ENCODE data around the gene MAP4K5. TPM values are rescaled to one million over a fixed set of nuclear protein-coding genes. Genes with fewer than 3 reads are reported as not detected.

MAP4K5 gene
- total and polyA plus RNA-seq, 2 of the 13 experiments (the other 11 are each of a cell fraction or from before 2014, with no cell fraction given), result 12.7 to 23.9 TPM

DNA sequence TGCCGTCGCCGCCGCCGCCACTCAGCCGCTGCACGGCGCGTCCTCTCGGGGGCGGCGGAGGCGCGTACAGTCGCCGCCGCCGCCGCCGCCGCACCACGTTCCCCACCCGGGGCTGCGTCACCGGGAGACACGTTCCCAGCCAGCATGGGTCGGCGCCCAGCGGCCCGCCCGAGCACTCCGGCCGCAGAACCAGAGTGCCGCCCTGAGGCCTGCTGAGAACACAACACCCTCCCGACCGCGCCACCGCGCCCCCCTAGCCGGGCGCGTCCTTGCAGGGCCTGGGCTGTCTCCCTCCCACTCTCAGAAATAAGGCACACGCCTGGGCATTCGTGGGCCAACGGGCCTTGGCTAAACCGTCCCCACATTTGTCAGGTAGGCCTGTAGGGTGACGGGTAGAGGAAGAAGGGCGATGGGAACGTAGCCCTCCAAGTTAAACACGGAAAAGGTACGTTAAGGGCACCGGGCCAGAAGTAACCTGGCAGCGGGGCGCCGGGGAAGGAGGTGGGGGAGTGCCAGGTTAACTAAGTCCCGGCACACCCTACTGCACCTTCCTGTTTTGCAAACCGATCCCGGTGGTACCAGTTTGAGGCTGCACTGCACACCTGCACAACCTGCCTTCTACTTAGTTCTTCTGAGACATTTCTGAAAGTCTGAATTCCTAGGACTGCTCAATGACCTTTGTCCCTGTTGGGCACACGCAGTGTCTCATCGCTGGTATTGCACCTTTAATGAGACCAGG is at the start of gene MAP4K5 (continued):
- TF ChIP-seq, protein P1, sequence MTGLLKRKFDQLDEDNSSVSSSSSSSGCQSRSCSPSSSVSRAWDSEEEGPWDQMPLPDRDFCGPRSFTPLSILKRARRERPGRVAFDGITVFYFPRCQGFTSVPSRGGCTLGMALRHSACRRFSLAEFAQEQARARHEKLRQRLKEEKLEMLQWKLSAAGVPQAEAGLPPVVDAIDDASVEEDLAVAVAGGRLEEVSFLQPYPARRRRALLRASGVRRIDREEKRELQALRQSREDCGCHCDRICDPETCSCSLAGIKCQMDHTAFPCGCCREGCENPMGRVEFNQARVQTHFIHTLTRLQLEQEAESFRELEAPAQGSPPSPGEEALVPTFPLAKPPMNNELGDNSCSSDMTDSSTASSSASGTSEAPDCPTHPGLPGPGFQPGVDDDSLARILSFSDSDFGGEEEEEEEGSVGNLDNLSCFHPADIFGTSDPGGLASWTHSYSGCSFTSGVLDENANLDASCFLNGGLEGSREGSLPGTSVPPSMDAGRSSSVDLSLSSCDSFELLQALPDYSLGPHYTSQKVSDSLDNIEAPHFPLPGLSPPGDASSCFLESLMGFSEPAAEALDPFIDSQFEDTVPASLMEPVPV (CRISPR knock-in tag; IDR thresholded peaks at IDR 0.05), result no peak; the same call in 1 of the 2 replicates
- TF ChIP-seq FOXK1 (CRISPR knock-in tag; IDR thresholded peaks at IDR 0.05; ENCODE audit: borderline replicate concordance, low read depth) (peak; percentile 77; the same call in 1 of the 2 replicates), FOXP1 (IDR thresholded peaks at IDR 0.05) (no peak), FOXP1 (CRISPR knock-in tag; IDR thresholded peaks at IDR 0.05) (0 out of 2 replicates have a peak, but pooled peaks have one; percentile 12), ZNF101 (CRISPR knock-in tag; IDR thresholded peaks at IDR 0.05; ENCODE audit: borderline replicate concordance, low read depth) (0 out of 2 replicates have a peak, but pooled peaks have one; percentile 50), ZNF605 (CRISPR knock-in tag; IDR thresholded peaks at IDR 0.05) (peak; percentile 91), ZHX2 (IDR thresholded peaks at IDR 0.05; ENCODE audit: low read depth) (no peak), ZHX2 (CRISPR knock-in tag; IDR thresholded peaks at IDR 0.05; ENCODE audit: borderline replicate concordance) (peak; percentile 76; the same call in 1 of the 2 replicates), MXD4 (CRISPR knock-in tag; IDR thresholded peaks at IDR 0.05) (peak; percentile 66; the same call in 1 of the 2 replicates), ARID2 (CRISPR knock-in tag; IDR thresholded peaks at IDR 0.05; ENCODE audit: borderline replicate concordance) (0 out of 2 replicates have a peak, but pooled peaks have one; percentile 52), ZNF343 (CRISPR knock-in tag; IDR thresholded peaks at IDR 0.05) (0 out of 2 replicates have a peak, but pooled peaks have one; percentile 37), GATAD1 (CRISPR knock-in tag; IDR thresholded peaks at IDR 0.05) (peak; percentile 64), U2AF1 (optimal IDR thresholded peaks at IDR 0.05; ENCODE audit: low read depth, low read length) (peak; percentile 21), E2F1 (CRISPR knock-in tag; IDR thresholded peaks at IDR 0.05) (no peak), NR2F6 (IDR thresholded peaks at IDR 0.05) (no peak), NR2F6 (CRISPR knock-in tag; IDR thresholded peaks at IDR 0.05) (0 out of 2 replicates have a peak, but pooled peaks have one; percentile 5), THAP11 (CRISPR knock-in tag; IDR thresholded peaks at IDR 0.05) (0 out of 2 replicates have a peak, but pooled peaks have one; percentile 34), REPIN1 (CRISPR knock-in tag; IDR thresholded peaks at IDR 0.05; ENCODE audit: borderline replicate concordance, low read depth) (peak; percentile 88; the same call in 1 of the 2 replicates), ZNF839 (CRISPR knock-in tag; IDR thresholded peaks at IDR 0.05; ENCODE audit: borderline replicate concordance) (peak; percentile 79; the same call in 1 of the 2 replicates), ZNF530 (CRISPR knock-in tag; IDR thresholded peaks at IDR 0.05; ENCODE audit: low read depth) (no peak), KDM4B (CRISPR knock-in tag; IDR thresholded peaks at IDR 0.05) (peak; percentile 41; the same call in 1 of the 2 replicates), MEIS1 (CRISPR knock-in tag; IDR thresholded peaks at IDR 0.05; ENCODE audit: borderline replicate concordance) (peak; percentile 80; the same call in 1 of the 2 replicates)
